GM12864 (cell line): ENCODE measurements around the gene TMEM141.
A peak's percentile ranks its signal among the peaks of the same experiment; 100 is the strongest.
"Not testable (repeated sequence)": the region's sequence is repeated elsewhere in the genome, so short reads cannot be mapped to it uniquely, and the experiment has no call there.

Source experiments
- DNase-seq: peaks from one replicate; pipeline ENCODE4 v3.0.0-alpha.2; 2011; ENCODE audit warnings: low read depth
- H3K4me3 ChIP-seq: 2 replicates; pipeline ENCODE4 v1.5.1; 2011; ENCODE audit warnings: mild to moderate bottlenecking, low read depth, low read length, control low read depth
- TF ChIP-seq, protein P1 (sequence below): IDR thresholded peaks from 2 replicates; pipeline ENCODE4 v1.5.1; 2011; ENCODE audit warnings: low read depth, mild to moderate bottlenecking, moderate library complexity, low read length, control low read depth, inconsistent platforms; ENCODE audit errors: missing control alignments

The TMEM141 gene

GRCh38 chr9:136765041-136765440 lies 26.1 kb upstream of the TMEM141 start:
- H3K4me3 ChIP-seq = no peak overlapping the region
- no peak for DNase-seq
- TF ChIP-seq, protein P1, sequence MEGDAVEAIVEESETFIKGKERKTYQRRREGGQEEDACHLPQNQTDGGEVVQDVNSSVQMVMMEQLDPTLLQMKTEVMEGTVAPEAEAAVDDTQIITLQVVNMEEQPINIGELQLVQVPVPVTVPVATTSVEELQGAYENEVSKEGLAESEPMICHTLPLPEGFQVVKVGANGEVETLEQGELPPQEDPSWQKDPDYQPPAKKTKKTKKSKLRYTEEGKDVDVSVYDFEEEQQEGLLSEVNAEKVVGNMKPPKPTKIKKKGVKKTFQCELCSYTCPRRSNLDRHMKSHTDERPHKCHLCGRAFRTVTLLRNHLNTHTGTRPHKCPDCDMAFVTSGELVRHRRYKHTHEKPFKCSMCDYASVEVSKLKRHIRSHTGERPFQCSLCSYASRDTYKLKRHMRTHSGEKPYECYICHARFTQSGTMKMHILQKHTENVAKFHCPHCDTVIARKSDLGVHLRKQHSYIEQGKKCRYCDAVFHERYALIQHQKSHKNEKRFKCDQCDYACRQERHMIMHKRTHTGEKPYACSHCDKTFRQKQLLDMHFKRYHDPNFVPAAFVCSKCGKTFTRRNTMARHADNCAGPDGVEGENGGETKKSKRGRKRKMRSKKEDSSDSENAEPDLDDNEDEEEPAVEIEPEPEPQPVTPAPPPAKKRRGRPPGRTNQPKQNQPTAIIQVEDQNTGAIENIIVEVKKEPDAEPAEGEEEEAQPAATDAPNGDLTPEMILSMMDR = no peak

- DNase-seq = not testable (repeated sequence)
Observed at GRCh38 chr9:136765745-136766409, 25.3 kb upstream of the TMEM141 start.

DNA sequence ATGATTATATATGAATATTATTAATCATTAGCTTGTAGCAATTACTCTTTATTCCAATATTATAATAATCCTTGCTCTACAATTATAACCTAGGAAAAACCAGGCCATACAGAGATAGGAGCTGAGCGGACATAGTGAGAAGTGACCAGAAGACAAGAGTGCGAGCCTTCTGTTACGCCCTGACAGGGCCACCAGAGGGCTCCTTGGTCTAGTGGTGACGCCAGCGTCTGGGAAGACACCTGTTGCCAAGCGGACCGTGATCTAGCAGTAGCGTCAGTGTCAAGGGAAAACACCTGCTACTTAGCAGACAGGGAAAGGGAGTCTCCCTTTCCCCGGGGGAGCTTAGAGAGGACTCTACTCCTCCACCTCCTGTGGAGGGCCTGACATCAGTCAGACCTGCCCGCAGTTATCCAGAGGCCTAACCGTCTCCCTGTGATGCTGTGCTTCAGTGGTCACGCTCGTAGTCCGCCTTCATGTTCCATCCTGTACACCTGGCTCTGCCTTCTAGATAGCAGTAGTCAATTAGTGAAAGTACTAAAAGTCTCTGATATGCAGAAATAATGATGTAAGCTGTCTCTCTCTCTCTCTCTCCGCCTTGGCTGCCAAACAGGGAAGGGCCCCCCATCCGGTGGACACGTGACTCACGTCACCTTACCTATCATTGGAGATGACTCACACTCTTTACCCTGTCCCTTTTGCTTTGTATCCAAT lies 24.6 kb upstream of the TMEM141 start:
- DNase-seq, H3K4me3 ChIP-seq: not testable (repeated sequence)
- TF ChIP-seq, protein P1 = peak; percentile 62

More at GRCh38 chr9:136765745-136766409, 25.3 kb upstream of the TMEM141 start:
- peak overlapping the region; percentile 28 for H3K4me3 ChIP-seq

- DNase-seq = no peak
- H3K4me3 ChIP-seq = no peak overlapping the region
- TF ChIP-seq, protein P1 = peak; percentile 74
Observed at GRCh38 chr9:136769710-136770191, 21.4 kb upstream of the TMEM141 start.

DNA sequence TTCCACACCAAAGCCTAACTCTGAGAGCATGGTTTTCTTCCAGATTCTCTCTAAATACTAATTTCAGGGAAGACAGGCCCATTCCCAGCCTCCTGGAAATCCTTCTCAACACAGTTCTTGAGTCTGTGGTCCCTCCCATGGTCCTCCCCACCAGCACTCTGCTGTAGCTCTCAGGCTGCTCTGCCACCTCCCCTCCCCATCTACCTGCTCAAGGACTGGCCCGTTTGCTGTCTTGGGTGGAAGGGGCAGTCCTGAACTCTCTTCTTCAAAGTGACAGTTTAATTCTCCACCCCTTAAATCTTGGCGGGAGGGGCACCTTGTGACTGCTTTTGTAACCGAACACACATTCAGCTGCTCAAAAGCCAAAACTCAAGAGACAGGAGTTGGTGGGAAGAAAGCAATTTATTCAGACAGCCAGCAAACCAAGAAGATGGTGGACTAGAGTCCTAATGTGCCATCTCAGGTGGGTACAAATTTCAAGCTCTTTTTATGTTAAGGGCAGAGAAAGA lies 19.2 kb upstream of the TMEM141 start:
- TF ChIP-seq, protein P1 = no peak
- no peak for DNase-seq
- no peak overlapping the region for H3K4me3 ChIP-seq

DNA sequence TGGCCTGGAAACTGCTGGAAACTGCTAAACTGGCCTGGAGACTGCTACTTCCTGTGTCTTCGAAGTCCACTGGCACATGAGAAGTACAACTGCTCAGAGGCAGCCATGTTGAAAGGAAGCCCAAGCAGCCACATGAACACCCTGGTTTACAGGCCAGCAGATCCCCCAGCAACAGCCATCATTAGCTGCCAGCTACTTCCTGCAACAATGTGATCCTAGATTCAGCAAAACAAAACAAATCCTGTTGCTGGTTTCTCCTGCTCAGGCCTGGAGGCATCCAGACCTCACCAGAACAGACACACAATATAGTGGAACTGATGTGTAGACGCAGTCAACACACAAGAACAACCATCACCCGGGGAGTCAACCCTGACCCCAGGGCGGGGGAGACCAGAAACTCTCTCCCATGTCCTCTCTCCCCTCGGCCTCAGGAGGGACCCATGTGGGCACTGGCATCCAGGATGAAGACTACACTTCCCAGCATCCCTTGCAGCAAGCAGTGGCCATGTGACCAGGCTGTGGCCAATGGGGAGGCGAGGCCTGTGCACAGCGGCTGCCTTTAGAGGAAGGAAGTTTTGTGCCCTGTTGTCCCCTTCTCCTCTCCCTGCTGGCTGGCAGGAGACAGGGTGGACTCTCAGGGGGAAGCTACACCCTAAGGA lies 17.6 kb upstream of the TMEM141 start:
- TF ChIP-seq, protein P1 = no peak
- no peak overlapping the region for H3K4me3 ChIP-seq
- no peak for DNase-seq

DNA sequence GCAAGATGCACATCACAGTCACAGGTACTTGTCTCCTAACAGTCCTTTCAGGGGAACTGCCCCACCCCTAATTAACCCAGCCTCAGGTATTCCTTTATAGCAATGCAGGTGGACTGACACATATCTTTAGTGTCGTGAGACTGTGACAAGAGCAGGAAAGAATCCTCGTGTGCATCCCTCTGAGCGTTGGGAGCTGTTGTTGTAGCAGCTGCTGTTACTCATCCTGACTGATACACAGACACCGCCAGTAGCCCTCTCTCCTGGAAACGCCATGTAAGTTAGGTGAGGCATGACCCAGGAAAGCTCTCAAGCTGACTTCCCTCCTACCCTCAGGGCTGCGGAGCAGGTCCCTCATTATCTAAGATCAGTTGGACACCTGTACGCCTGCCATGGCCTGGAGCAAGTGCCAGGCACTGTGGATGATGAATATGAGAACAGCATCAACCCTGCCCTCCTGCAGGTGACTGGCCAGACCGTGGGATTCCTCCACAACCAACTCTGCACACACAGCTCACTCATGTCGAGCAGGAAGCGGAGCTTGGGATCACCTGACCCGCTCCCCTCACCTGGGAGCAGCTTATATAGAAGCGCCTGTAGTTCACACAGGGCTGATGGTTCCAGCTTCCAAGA lies 16.6 kb upstream of the TMEM141 start:
- no peak for DNase-seq
- TF ChIP-seq, protein P1 = no peak
- no peak overlapping the region for H3K4me3 ChIP-seq
